OCI-LY7 (cell line): Measurements from ENCODE around the gene SMIM44. TPM values are rescaled to one million over a fixed set of nuclear protein-coding genes. Genes with fewer than 3 reads are reported as not detected.

ENCODE experiments used
- BruUV-seq: library from RNA; stranded (reverse); fragments of 400-500 nt; replicated peaks from 2 replicates; lab custom pipeline; 2021; lab: Mats Ljungman, UMichigan
- CTCF ChIA-PET: fragments of 300-600 bp; sonication (Branson Sonifier 250); formaldehyde crosslinking; loops from one replicate; lab custom pipeline; 2022; ENCODE audit warnings: antibody characterized with exemption; ENCODE audit not compliant: unreplicated experiment; lab: Charles Lee
- POLR2A ChIA-PET: fragments of 300-600 bp; sonication (Branson Sonifier 250); formaldehyde crosslinking; loops from one replicate; lab custom pipeline; 2022; ENCODE audit warnings: antibody characterized with exemption; lab: Charles Lee
- DNase-seq: peaks from one replicate; pipeline ENCODE4 v3.0.0-alpha.2; 2015; ENCODE audit warnings: low spot score
- H2AFZ ChIP-seq: fragments of 200-600 bp; sonication (generic), shearing (Covaris generic); 2 replicates; pipeline ENCODE4 v1.6.1; 2014; ENCODE audit warnings: mild to moderate bottlenecking, antibody characterized with exemption, low read length, moderate library complexity
- H3K27ac ChIP-seq: fragments of 200-600 bp; sonication (generic); 2 replicates; pipeline ENCODE4 v1.5.1; 2014; ENCODE audit warnings: mixed run types, low read depth, mild to moderate bottlenecking, moderate library complexity, low read length, inconsistent platforms; ENCODE audit not compliant: poor library complexity, severe bottlenecking
- H3K36me3 ChIP-seq: fragments of 200-600 bp; sonication (generic); 2 replicates; pipeline ENCODE4 v1.6.1; 2014; ENCODE audit warnings: mild to moderate bottlenecking, antibody characterized with exemption, low read length, moderate library complexity, mixed read lengths; ENCODE audit not compliant: insufficient read depth
- H3K4me1 ChIP-seq: fragments of 200-600 bp; sonication (generic); 2 replicates; pipeline ENCODE4 v1.5.1; 2014; ENCODE audit warnings: mild to moderate bottlenecking, low read length; ENCODE audit not compliant: insufficient read depth, poor library complexity, severe bottlenecking
- H3K4me2 ChIP-seq: fragments of 200-600 bp; sonication (generic); 2 replicates; pipeline ENCODE4 v1.6.1; 2014; ENCODE audit warnings: mild to moderate bottlenecking, low read length
- H3K4me3 ChIP-seq: fragments of 200-600 bp; sonication (generic); 2 replicates; pipeline ENCODE4 v1.5.1; 2014; ENCODE audit warnings: mild to moderate bottlenecking, low read depth, low read length; ENCODE audit not compliant: poor library complexity, severe bottlenecking
- H3K79me2 ChIP-seq: fragments of 200-600 bp; sonication (generic); 2 replicates; pipeline ENCODE4 v1.6.1; 2016; ENCODE audit warnings: low read depth, mild to moderate bottlenecking, low read length, moderate library complexity, mixed read lengths; ENCODE audit not compliant: insufficient read depth
- H3K9me2 ChIP-seq: fragments of 200-600 bp; sonication (generic); 2 replicates; pipeline ENCODE4 v1.6.1; 2016; ENCODE audit warnings: mild to moderate bottlenecking, low read length, mixed read lengths; ENCODE audit not compliant: insufficient read depth
- H3K9me3 ChIP-seq: fragments of 200-600 bp; sonication (generic); 2 replicates; pipeline ENCODE4 v1.6.1; 2014; ENCODE audit warnings: mild to moderate bottlenecking, mixed run types, low read length, mixed read lengths
- H4K20me1 ChIP-seq: fragments of 200-600 bp; sonication (generic); 2 replicates; pipeline ENCODE4 v1.6.1; 2014; ENCODE audit warnings: mild to moderate bottlenecking, antibody characterized with exemption, low read length, moderate library complexity, mixed read lengths; ENCODE audit not compliant: insufficient read depth
- EZH2phosphoT487 ChIP-seq: fragments of 200-600 bp; sonication (generic); IDR thresholded peaks from 2 replicates; pipeline ENCODE4 v1.6.1; 2018; ENCODE audit warnings: low read depth, borderline replicate concordance, mild to moderate bottlenecking, mixed run types, antibody characterized with exemption, low read length, moderate library complexity, mixed read lengths
- intact Hi-C: fragments of 100-400 bp; cut with micrococcal nuclease; formaldehyde crosslinking; loops from one replicate; pipeline ENCODE4 v1.10.0; 2022; ENCODE audit not compliant: unreplicated experiment
- total RNA-seq, 2 experiments: library from RNA; depleted of rRNA in 1 of 2; stranded (reverse); fragments of >200 nt in 1 of 2; shearing (Covaris generic) in 1 of 2; gene quantifications; 2 replicates each; pipeline ENCODE4 v1.2.3, GENCODE V29; 2014 to 2022
- TF ChIP-seq, protein P1 (sequence below): fragments of 200-600 bp; sonication (generic); conservative IDR thresholded peaks from 2 replicates; pipeline ENCODE4 v1.5.1; 2014; ENCODE audit warnings: mild to moderate bottlenecking, antibody characterized with exemption, low read length, moderate library complexity, mixed read lengths

SMIM44 gene
- total RNA-seq, 2 experiments from 2014 or later: not detected

DNA sequence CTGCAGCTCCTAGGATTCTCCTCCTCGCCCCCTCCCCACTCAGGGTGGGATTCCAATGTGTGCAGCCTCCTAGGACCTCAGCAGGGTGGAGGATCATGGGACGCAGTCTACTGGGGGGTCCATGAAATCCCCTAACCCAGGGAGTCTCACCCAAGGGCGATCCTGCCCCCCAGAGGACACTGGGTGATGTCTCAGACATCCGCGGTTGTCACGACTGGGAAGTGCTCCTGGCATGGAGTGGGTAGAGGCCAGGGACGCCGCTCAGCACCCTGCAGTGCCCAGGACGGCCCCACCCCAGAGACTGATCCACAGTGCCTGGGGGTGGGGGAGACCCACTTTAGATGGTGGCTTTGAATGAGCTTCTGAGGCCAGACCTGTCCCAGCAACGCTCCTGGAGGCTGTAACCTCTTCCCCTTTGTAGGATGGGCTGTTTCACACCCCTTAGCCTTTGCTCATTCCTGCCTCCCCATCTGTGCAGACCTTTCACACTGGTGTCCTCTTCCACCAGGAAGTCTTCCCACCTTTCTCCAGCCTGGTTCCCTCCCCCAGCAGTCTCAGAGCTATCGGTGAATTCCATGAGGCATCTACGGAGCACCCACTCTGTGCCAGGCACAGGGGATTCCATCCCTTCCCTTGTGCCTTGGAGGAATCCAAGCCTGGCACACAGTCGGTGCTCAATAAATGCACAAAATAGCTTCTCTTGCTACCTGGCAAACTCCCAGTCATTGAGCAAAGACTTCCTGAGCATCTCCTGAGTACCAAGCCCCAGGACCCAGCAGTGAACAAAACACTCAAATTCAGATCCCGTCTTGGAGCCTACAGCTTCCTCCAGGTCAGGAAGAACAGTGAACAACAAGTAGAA is 13.4 kb downstream of the SMIM44 start:
- DNase-seq: no peak
- POLR2A ChIA-PET: no interaction called here
- H3K9me3 ChIP-seq: no peaks in the 10 kb centered on the region
- no peak overlapping the region for H2AFZ ChIP-seq
- no peak overlapping the region for H3K4me2 ChIP-seq
- BruUV-seq: no TSS peak
- H3K4me3 ChIP-seq: no peak overlapping the region
- H3K79me2 ChIP-seq: no peaks in the 10 kb centered on the region
- no peak overlapping the region for H3K27ac ChIP-seq
- H4K20me1 ChIP-seq: no peaks in the 10 kb centered on the region
- H3K9me2 ChIP-seq: no peaks in the 10 kb centered on the region
- CTCF ChIA-PET: no interaction called here
- intact Hi-C loops: no loop called here
- H3K4me1 ChIP-seq: no peaks in the 10 kb centered on the region
- TF ChIP-seq, protein P1, sequence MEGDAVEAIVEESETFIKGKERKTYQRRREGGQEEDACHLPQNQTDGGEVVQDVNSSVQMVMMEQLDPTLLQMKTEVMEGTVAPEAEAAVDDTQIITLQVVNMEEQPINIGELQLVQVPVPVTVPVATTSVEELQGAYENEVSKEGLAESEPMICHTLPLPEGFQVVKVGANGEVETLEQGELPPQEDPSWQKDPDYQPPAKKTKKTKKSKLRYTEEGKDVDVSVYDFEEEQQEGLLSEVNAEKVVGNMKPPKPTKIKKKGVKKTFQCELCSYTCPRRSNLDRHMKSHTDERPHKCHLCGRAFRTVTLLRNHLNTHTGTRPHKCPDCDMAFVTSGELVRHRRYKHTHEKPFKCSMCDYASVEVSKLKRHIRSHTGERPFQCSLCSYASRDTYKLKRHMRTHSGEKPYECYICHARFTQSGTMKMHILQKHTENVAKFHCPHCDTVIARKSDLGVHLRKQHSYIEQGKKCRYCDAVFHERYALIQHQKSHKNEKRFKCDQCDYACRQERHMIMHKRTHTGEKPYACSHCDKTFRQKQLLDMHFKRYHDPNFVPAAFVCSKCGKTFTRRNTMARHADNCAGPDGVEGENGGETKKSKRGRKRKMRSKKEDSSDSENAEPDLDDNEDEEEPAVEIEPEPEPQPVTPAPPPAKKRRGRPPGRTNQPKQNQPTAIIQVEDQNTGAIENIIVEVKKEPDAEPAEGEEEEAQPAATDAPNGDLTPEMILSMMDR: no peak
- TF ChIP-seq EZH2phosphoT487: no peak
- no peaks in the 10 kb centered on the region for H3K36me3 ChIP-seq

DNA sequence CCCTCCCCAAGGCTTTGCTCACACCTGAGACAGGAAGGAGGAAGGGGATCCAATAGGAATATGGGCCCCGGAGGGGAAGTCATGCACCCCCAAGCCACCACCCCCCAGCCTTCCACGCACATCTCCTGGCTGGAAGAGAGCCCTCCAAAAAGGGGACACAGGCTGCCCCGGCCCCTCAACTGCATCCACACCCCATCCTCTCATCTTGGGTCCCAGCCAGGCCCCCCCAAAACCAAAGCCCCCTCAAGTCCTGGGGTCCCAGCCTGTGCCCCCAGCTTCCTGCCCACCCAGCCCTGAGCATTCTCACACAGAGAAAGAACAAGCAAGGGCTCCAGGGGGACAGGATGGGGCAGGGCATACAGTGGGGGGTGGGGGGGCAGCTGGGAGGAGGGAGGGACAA is 15.0 kb downstream of the SMIM44 start:
- H3K27ac ChIP-seq: no peak overlapping the region
- BruUV-seq: no TSS peak
- intact Hi-C loops: no loop called here
- TF ChIP-seq, protein P1: no peak
- no peak for TF ChIP-seq EZH2phosphoT487
- H3K4me2 ChIP-seq: no peak overlapping the region
- no peaks in the 10 kb centered on the region for H3K4me1 ChIP-seq
- DNase-seq: no peak
- no peak overlapping the region for H3K4me3 ChIP-seq
- no peaks in the 10 kb centered on the region for H3K9me3 ChIP-seq
- H2AFZ ChIP-seq: no peak overlapping the region
- H4K20me1 ChIP-seq: no peaks in the 10 kb centered on the region
- no peaks in the 10 kb centered on the region for H3K9me2 ChIP-seq
- ChIA-PET CTCF (no interaction called here), POLR2A (no interaction called here)
- H3K36me3 ChIP-seq: no peaks in the 10 kb centered on the region
- H3K79me2 ChIP-seq: no peaks in the 10 kb centered on the region
